GM23248 (cell line): ENCODE results near the gene ZNF567.
"Not testable (repeated sequence)": the region's sequence is repeated elsewhere in the genome, so short reads cannot be mapped to it uniquely, and the experiment has no call there.

ENCODE experiments used
- EZH2 ChIP-seq: fragments of 200-600 bp; sonication (generic); IDR thresholded peaks from 2 replicates; pipeline ENCODE4 v1.6.1; 2018; ENCODE audit warnings: antibody characterized with exemption, mild to moderate bottlenecking; ENCODE audit not compliant: insufficient read depth, poor library complexity, severe bottlenecking
- EZH2phosphoT487 ChIP-seq: fragments of 200-600 bp; sonication (generic); IDR thresholded peaks from 2 replicates; pipeline ENCODE4 v1.6.1; 2018; ENCODE audit warnings: antibody characterized with exemption, moderate library complexity, mild to moderate bottlenecking, low read depth; ENCODE audit not compliant: insufficient read depth

- not testable (repeated sequence) for TF ChIP-seq EZH2, EZH2phosphoT487
Observed at GRCh38 chr19:36749613-36750012, 62.2 kb downstream of the ZNF567 start.
